ENCODE data around the gene GAS6. TPM values are rescaled to one million over a fixed set of nuclear protein-coding genes. Genes with fewer than 3 reads are reported as not detected.

The GAS6 gene
- total RNA-seq, 1 donor from 2014 or later: 70.0 TPM

DNA sequence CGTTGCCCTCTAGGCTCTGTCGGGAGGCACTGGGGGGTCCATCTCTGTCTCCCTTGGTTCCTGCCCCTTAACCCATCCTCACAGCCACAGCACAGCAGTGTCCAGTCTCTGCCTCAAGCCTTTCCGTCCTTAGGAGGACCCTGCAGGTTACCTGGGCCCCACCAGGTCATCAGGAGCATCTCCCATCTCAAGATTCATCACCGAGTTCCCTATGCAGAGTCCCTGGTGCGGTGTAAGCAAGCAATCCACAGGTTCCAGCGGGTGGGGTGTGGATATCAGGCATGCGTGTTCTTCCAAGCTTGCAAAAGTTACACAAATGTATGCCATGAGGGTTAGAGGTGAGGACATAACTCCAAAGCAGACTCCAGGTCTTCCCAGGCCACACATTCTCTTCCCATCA lies 20.9 kb upstream of the GAS6 start:
- TF ChIP-seq, protein P1, sequence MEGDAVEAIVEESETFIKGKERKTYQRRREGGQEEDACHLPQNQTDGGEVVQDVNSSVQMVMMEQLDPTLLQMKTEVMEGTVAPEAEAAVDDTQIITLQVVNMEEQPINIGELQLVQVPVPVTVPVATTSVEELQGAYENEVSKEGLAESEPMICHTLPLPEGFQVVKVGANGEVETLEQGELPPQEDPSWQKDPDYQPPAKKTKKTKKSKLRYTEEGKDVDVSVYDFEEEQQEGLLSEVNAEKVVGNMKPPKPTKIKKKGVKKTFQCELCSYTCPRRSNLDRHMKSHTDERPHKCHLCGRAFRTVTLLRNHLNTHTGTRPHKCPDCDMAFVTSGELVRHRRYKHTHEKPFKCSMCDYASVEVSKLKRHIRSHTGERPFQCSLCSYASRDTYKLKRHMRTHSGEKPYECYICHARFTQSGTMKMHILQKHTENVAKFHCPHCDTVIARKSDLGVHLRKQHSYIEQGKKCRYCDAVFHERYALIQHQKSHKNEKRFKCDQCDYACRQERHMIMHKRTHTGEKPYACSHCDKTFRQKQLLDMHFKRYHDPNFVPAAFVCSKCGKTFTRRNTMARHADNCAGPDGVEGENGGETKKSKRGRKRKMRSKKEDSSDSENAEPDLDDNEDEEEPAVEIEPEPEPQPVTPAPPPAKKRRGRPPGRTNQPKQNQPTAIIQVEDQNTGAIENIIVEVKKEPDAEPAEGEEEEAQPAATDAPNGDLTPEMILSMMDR (IDR thresholded peaks at IDR 0.05; ENCODE audit: insufficient read depth, low read length, severe bottlenecking): no peak
- Histone ChIP-seq H3K27me3 (ENCODE audit: control insufficient read depth, insufficient read depth, low read length) (no peaks in the 10 kb centered on the region), H3K36me3 (ENCODE audit: control insufficient read depth, insufficient read depth, low read length) (no peaks in the 10 kb centered on the region), H3K4me3 (ENCODE audit: low read depth, low read length) (no peak overlapping the region)
- DNase-seq (ENCODE audit: low read depth) (no peak), FAIRE-seq (no peak)

DNA sequence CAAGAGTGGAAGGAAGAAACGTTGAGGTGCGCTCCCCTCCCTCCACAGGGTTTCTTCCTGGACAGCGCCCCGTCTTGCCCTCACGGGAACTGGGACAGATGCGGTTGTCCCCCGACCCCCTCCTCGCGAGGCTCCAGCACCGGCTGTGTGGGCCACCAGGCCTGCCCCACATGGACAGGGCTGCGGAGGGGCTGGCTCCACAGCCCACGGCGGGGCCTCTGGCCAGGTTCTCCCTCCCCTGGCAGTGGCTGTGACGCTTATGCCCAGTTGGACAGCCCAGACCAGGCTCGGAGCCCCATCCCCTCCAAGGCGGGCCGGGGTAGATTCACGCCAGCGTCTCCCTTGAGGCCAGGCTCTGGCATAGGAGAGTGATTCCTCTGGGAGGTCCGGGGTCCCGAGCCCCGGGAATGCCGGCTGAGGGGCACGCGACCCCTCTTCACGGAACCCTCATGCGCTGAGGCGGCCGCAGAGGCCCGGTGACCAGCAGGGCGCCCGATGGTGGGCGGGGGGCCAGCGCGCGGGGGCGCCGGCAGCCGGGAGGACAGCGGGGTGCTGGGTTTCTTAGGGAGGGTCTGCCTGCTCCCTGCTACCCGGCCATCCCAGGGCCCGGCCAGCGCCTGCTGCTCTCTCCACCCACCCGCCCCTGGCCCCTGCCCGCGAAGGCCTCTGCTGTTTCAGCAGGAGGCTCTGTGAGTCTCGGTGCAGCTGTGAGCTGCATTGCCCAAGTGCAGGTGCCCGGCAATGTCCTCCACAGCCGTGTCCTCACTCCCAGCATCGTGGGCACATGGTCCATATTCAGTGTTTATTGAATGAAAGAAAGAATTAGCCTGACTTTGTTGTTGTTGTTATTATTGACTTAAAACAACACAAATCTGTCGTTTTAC lies 20.3 kb upstream of the GAS6 start:
- FAIRE-seq (no peak), DNase-seq (ENCODE audit: low read depth) (no peak)
- no peak overlapping the region for H3K4me3 ChIP-seq (ENCODE audit: low read depth, low read length)
- H3K27me3 ChIP-seq (ENCODE audit: control insufficient read depth, insufficient read depth, low read length): no peaks in the 10 kb centered on the region
- TF ChIP-seq, protein P1 (IDR thresholded peaks at IDR 0.05; ENCODE audit: insufficient read depth, low read length, severe bottlenecking): no peak
- no peaks in the 10 kb centered on the region for H3K36me3 ChIP-seq (ENCODE audit: control insufficient read depth, insufficient read depth, low read length)

DNA sequence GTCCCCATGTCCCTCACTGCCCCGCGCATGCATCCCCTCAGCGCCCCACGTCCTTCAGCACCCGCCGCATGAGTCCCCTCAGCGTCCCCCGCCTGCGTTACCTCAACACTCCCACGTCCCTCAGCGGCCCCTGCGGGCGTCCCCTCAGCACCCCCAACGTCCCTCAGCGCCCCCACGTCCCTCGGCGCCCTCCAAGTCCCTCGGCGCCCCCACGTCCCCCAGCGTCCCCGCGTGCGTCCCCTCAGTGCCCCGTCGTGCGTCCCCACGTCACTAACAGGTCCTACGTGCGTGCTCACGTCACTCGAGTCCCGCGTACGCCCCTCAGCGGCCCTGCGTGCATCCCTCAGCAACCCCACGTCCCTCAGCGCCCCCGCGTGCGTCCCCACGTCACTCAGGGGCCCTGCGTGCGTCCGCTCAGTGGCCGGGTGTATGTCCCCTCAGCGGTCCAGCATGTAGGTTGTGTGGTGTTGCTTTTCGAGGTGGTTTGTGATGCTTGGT lies 19.5 kb upstream of the GAS6 start:
- no peaks in the 10 kb centered on the region for H3K36me3 ChIP-seq (ENCODE audit: control insufficient read depth, insufficient read depth, low read length)
- DNase-seq (ENCODE audit: low read depth) (no peak), FAIRE-seq (no peak)
- TF ChIP-seq, protein P1 (IDR thresholded peaks at IDR 0.05; ENCODE audit: insufficient read depth, low read length, severe bottlenecking): no peak
- no peak overlapping the region for H3K4me3 ChIP-seq (ENCODE audit: low read depth, low read length)
- no peaks in the 10 kb centered on the region for H3K27me3 ChIP-seq (ENCODE audit: control insufficient read depth, insufficient read depth, low read length)

DNA sequence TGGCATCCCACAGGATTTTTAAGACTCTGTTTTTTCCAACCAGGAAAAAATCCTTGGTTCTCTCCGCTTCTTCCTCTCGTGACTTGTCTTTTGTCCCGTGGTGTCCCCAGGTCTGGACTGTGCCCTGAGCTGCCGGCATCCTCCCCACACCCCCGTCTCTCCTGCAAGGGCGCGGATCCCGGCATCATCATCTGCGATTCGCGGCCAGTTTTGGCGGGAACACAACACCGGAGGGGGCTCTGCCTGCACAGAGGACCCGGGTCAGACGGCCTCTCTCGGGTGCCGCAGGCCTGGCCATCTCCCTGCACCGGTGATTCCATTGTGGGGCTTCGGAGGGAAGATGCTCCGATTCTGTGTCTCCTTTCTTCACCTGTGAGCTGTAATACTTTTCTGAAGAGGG lies 18.8 kb upstream of the GAS6 start:
- TF ChIP-seq, protein P1 (IDR thresholded peaks at IDR 0.05; ENCODE audit: insufficient read depth, low read length, severe bottlenecking): no peak
- FAIRE-seq (no peak), DNase-seq (ENCODE audit: low read depth) (no peak)
- Histone ChIP-seq H3K36me3 (ENCODE audit: control insufficient read depth, insufficient read depth, low read length) (no peaks in the 10 kb centered on the region), H3K27me3 (ENCODE audit: control insufficient read depth, insufficient read depth, low read length) (no peaks in the 10 kb centered on the region), H3K4me3 (ENCODE audit: low read depth, low read length) (no peak overlapping the region)

DNA sequence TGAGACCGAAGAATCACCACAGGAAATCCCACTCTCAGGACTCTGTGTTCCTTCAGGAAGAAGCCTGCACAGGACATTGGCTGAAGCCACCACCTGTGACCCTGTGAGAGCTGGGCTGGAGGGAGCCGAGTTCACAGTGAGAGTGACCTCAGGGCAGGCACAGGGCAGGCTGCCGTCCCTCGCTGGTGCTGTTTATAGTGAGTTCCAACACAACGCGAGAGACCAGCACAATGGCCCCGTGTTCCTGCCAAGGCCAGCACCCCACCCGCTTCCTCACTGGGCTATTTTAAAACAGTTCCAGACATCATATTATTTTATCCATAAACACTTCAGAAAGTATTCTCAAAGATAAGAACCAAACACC lies 18.4 kb upstream of the GAS6 start:
- TF ChIP-seq, protein P1 (IDR thresholded peaks at IDR 0.05; ENCODE audit: insufficient read depth, low read length, severe bottlenecking): no peak
- no peaks in the 10 kb centered on the region for H3K27me3 ChIP-seq (ENCODE audit: control insufficient read depth, insufficient read depth, low read length)
- H3K36me3 ChIP-seq (ENCODE audit: control insufficient read depth, insufficient read depth, low read length): no peaks in the 10 kb centered on the region
- no peak for FAIRE-seq
- H3K4me3 ChIP-seq (ENCODE audit: low read depth, low read length): no peak overlapping the region
- no peak for DNase-seq (ENCODE audit: low read depth)
